Memory B cell (primary cell): Measurements from ENCODE around the gene SMOC2.
A peak's percentile ranks its signal among the peaks of the same experiment; 100 is the strongest.

Experiments used
- ATAC-seq: fragments of 150-1000 bp; cut with Tn5 transposase; 2 replicates; pipeline ENCODE4 v1.10.0; 2021; ENCODE audit warnings: low read depth, mild to moderate bottlenecking, moderate library complexity
- DNase-seq, 2 donors: peaks; one replicate each; pipeline ENCODE4 v3.0.0; 2022; ENCODE audit warnings: low spot score in 2 of 2
- H3K27ac Mint-ChIP-seq: one replicate; pipeline ENCODE4 v1.8.0; 2022; ENCODE audit warnings: mild to moderate bottlenecking, moderate library complexity, mixed read lengths
- H3K27me3 Mint-ChIP-seq: one replicate; pipeline ENCODE4 v1.8.0; 2022; ENCODE audit warnings: mixed read lengths
- H3K36me3 Mint-ChIP-seq: one replicate; pipeline ENCODE4 v1.8.0; 2022; ENCODE audit warnings: mild to moderate bottlenecking, mixed read lengths
- H3K4me1 Mint-ChIP-seq: one replicate; pipeline ENCODE4 v1.8.0; 2022; ENCODE audit warnings: mixed read lengths
- H3K4me3 Mint-ChIP-seq: one replicate; pipeline ENCODE4 v1.8.0; 2022; ENCODE audit warnings: mild to moderate bottlenecking, moderate library complexity, mixed read lengths
- H3K9me3 Mint-ChIP-seq: one replicate; pipeline ENCODE4 v1.8.0; 2022; ENCODE audit warnings: mixed read lengths

Gene SMOC2

DNA sequence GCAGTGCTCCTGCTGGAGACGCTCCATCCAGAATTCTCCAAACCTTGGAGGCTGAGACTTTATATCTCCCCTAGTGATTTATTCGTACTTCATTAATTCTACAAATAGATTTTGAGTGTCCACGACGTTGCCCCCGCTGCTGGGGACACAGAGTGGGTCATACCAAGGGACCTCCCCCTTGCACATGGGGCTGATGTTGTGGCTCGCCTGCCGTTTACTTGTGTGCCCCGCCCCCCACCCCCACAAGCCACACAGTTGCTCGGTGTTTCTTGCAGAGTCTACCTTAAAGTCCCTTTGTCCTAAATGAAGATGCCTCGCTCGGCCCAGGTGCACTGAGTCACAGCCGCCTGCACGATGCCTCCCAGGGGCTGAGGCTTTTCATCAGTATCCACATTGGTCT, 20.3 kb upstream of the SMOC2 start:
- DNase-seq = no peak
- H3K27me3 Mint-ChIP-seq = no peaks in the 10 kb centered on the region
- H3K4me1 Mint-ChIP-seq = no peaks in the 10 kb centered on the region
- no peak for ATAC-seq
- H3K36me3 Mint-ChIP-seq = no peaks in the 10 kb centered on the region
- no peaks in the 10 kb centered on the region for H3K9me3 Mint-ChIP-seq
- H3K27ac Mint-ChIP-seq = no peak overlapping the region
- no peak overlapping the region for H3K4me3 Mint-ChIP-seq

DNA sequence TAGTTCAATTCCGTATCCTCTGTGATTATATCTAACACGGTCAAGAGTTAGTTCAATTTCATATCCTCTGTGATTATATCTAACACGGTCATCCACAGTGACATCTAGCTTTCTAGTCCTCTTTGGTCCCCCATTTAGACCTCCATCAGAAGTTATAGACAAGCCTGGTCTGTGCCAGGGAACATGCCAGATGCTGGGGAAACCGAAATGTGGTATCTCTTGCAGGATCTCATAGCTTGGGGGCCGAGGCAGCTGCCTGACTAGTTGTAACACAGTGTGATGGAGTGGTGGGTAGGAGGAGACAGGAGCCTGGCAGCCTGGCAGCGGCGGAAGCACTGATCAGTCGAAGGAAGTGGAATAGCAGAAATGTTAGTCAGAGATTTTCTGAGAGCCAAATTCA, 13.8 kb upstream of the SMOC2 start:
- Mint-ChIP-seq H3K9me3 (no peaks in the 10 kb centered on the region), H3K4me3 (no peak overlapping the region), H3K27me3 (peaks cover 2% of the 10 kb centered on the region), H3K4me1 (no peaks in the 10 kb centered on the region), H3K27ac (no peak overlapping the region), H3K36me3 (no peaks in the 10 kb centered on the region)
- DNase-seq (no peak), ATAC-seq (no peak)

DNA sequence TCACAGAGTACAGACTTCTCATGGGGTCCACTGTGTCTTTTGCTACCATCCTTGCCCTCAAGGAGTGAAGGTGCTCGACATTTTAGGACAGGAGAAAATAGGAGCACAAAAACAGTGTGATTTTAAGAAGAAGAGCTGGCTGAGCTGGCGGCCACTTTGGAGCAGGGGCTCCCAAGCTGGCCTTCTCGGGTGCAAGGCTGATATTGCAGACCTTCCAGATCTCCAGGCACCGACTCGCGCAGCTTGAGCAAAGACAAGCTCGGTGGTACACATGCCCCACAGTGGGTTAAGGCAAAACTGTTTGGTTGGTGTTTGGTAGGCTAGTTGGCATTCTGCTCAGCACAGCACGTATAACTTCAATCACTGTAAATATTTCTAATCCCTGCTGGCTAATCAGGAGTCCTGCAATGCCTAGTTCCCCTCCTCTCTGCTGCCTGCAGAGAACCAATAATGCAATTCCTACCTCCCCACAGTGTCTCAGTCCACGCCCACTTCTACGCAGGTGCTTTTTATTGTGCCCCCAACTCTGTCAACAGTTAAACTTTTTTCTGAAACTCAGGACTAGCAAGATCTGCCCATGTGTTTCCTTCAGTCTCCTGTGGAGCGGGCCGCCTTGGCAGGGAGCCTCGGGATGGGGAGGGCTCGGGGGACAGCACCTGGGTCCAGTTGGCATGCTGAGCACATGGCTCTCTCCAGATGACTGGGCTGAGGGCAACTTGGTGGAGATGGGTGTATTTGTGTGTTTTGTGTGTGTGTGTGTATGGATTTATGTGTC, 12.7 kb upstream of the SMOC2 start:
- Mint-ChIP-seq H3K9me3 (no peaks in the 10 kb centered on the region), H3K27me3 (peaks cover 4% of the 10 kb centered on the region), H3K36me3 (no peaks in the 10 kb centered on the region), H3K27ac (no peak overlapping the region), H3K4me1 (no peaks in the 10 kb centered on the region), H3K4me3 (no peak overlapping the region)
- no peak for ATAC-seq
- no peak for DNase-seq

- Mint-ChIP-seq H3K27ac (no peak overlapping the region), H3K36me3 (no peaks in the 10 kb centered on the region), H3K4me1 (no peaks in the 10 kb centered on the region), H3K27me3 (peaks cover 6% of the 10 kb centered on the region), H3K9me3 (peaks cover 1% of the 10 kb centered on the region), H3K4me3 (no peak overlapping the region)
- ATAC-seq (no peak), DNase-seq (no peak)
Measured at GRCh38 chr6:168428863-168429262, 12.1 kb upstream of the SMOC2 start.

DNA sequence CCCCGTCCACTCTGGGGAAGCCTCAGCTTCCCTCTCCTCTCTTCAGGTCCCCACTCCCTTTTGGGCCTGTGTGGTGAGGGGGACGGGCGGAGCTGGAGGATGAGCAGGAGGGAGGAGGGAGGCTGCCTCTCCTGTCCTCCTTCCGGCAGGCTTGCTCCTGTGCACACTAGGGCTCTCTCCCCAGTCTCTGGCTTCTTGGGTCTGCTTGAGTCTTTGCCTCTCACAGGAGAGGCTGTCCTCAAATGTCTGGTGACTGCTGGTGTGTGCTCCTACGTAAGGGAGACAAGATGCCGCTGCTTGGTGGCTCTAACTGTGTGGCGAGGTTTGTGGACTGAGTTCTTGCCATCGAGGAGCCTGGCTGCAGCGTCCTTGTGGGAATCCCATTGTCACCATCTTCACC, 8.8 kb upstream of the SMOC2 start:
- Mint-ChIP-seq H3K4me3 (no peak overlapping the region), H3K27me3 (peaks cover 8% of the 10 kb centered on the region), H3K4me1 (no peaks in the 10 kb centered on the region), H3K27ac (no peak overlapping the region), H3K36me3 (no peaks in the 10 kb centered on the region), H3K9me3 (peaks cover 1% of the 10 kb centered on the region)
- DNase-seq = no peak
- ATAC-seq = no peak

- Mint-ChIP-seq H3K4me1 (no peaks in the 10 kb centered on the region), H3K27ac (no peak overlapping the region), H3K27me3 (peaks cover 8% of the 10 kb centered on the region), H3K4me3 (no peak overlapping the region), H3K36me3 (no peaks in the 10 kb centered on the region), H3K9me3 (peaks cover 1% of the 10 kb centered on the region)
- ATAC-seq = no peak
- no peak for DNase-seq
Measured at GRCh38 chr6:168433898-168434297, 7.1 kb upstream of the SMOC2 start.

DNA sequence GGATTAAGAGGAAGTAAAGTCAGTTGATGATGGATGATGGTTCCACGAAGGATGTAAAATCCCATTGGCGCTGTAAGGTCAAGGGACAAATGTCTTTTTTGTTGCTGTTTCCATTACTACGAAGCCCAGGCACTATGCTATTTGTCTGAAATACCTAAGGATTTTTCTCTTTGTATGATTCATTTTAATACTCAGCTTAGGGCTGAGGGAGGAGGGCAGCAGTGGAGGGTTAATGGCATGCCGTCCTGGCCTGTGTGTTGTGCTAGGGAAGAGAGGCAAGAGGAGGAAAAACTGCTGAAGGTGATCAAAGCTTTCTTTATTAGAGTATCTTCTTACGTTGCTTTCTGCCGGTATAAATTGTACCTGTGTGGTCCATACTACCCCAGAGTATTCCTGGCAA, 6.5 kb upstream of the SMOC2 start:
- no peaks in the 10 kb centered on the region for H3K36me3 Mint-ChIP-seq
- no peak overlapping the region for H3K4me3 Mint-ChIP-seq
- H3K4me1 Mint-ChIP-seq = no peaks in the 10 kb centered on the region
- no peak for DNase-seq
- no peak for ATAC-seq
- peaks cover 8% of the 10 kb centered on the region for H3K27me3 Mint-ChIP-seq
- H3K27ac Mint-ChIP-seq = no peak overlapping the region
- peaks cover 1% of the 10 kb centered on the region for H3K9me3 Mint-ChIP-seq

GRCh38 chr6:168437751-168438150, 3.2 kb upstream of the SMOC2 start:
- Mint-ChIP-seq H3K27me3 (peaks cover 12% of the 10 kb centered on the region), H3K36me3 (no peaks in the 10 kb centered on the region), H3K9me3 (peaks cover 1% of the 10 kb centered on the region), H3K4me1 (no peaks in the 10 kb centered on the region), H3K27ac (no peak overlapping the region), H3K4me3 (no peak overlapping the region)
- DNase-seq (no peak), ATAC-seq (no peak)

DNA sequence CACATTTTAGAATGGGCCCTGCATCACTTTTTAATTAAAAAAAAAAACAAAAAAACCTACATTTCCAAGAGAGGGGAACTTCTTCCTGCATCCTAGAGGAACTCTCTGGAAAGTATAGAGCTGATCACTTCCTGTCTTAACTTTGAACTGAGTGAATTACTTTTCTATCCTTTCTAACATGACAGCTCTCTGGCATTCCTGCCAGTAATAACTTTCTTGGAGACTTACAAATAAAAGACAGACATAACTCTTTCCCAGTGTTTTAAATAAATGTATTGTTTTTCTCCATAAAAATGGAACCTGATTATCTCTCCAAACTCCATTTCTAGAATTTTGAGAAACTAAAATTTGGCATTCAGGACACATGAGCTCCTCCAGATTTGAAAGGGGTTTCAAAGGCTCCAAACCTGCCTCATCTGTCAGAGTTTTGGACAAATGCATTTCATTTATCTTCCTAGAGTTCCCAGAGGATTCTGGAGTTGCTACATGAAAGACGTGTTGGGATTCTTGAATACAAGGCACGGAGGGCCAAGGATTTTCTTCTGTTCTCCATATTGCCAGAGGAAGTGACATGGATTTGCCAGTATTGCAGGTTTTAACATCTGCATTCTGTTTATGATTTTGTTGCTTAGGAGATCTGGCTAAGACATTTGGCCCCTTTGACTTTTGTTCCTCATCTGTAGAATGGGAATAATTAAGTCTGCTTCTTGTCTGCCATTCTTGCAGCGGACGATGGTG, 2.0 kb upstream of the SMOC2 start:
- Mint-ChIP-seq H3K9me3 (no peaks in the 10 kb centered on the region), H3K4me3 (no peak overlapping the region), H3K36me3 (no peaks in the 10 kb centered on the region), H3K27ac (no peak overlapping the region), H3K27me3 (peaks cover 12% of the 10 kb centered on the region), H3K4me1 (no peaks in the 10 kb centered on the region)
- no peak for DNase-seq
- ATAC-seq = no peak

DNA sequence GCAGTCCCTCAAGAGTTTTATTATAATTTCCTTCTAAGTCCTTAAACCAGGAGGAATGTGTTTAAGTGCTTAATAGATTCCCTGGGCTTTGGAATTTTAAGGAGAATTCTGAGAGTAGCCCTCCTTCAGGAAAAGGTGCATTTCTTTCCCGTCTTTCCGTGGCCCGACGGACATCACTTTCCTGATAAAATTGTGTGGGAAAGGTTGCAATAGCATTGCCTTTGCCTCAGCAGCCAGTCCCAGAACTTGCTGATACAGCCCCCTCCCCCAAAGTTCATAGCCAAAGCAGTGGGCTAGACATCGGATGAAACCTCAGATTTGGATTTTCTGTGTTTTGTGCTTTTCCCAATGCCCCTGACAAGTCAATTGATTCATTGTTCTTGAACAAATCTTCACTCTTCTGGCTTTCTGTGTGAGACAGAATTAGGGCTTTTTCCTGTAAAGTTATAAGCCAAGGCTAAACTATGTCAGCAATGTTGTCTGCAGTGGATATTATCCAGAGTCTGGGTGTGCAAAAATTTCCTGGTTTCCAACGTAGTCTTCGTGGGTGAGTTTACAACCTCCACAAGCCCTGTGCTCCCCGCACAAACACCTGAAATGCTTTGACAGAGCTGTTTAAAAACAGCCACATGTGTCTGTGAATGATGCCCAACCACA, 1.1 kb upstream of the SMOC2 start:
- no peak overlapping the region for H3K4me3 Mint-ChIP-seq
- no peak overlapping the region for H3K27ac Mint-ChIP-seq
- H3K9me3 Mint-ChIP-seq = no peaks in the 10 kb centered on the region
- peaks cover 19% of the 10 kb centered on the region for H3K27me3 Mint-ChIP-seq
- no peaks in the 10 kb centered on the region for H3K36me3 Mint-ChIP-seq
- ATAC-seq = no peak
- DNase-seq = no peak
- H3K4me1 Mint-ChIP-seq = no peaks in the 10 kb centered on the region

DNA sequence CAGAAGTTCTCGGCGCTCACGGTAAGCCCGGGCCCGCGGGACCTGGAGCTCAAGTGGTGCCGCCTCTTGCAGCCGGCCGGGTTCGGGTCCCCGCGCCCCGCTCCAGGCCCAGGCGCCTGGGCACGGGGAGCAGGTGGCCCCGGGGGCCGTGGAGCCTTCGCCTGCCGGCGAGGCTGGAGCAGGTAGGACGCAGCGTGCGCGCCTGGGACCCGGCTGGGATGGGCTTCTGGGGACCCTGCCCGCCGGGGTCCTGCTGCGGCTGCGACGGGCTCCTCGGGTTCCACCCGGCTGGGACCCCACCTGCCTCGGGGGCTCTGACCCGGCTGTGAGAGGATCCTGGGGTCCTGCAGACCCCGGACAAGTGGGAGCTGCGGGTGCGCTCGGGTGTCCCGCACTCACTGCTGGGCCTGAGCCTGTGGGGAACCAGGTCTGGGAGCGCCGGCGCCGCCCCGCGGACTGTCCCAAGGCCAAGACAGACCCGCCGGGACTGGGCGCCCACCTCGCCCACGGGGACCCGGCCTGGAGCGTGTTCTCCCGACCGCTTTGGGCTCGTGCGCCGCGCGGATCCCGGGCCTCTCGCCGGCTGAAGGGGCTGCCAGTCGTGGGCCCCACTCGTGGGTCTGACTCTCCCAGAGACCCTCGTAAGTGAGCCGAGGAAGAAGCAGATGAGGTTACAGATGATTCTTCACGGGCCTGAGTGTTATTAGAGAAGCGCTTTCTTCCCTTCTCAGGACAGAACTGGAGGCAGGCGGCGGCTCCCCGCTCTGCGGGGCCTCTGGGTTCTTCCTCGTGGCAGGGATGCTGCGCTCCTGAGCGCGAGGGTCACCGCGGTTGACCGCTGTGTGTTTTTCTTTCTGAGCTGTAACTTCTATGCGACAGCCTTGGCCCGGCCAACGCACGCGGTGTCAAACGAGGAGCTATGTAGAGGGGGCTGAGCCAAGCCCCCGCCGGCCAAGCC, 729 bp downstream of the SMOC2 start:
- no peak for ATAC-seq
- no peaks in the 10 kb centered on the region for H3K36me3 Mint-ChIP-seq
- H3K27me3 Mint-ChIP-seq = peaks cover 24% of the 10 kb centered on the region

DNA sequence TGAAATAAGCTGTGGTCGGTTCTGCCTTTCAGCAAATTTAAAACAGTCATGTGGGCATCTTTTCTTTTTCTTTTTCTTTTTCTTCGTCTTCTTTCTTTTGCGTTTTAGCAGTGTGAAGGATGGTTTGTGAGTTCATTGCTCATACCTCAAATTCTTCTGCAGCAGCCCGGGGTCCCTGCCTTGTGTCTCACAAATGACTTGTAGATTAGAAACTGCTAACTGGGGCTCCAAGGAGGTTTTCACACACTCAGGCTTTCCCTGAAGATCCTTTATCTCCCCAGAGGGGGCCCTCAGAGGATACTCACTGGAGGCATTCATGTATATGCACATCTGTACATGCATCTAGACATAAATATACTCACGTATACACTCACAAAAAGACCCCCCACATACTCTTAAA, 1.7 kb downstream of the SMOC2 start:
- DNase-seq (no peak), ATAC-seq (no peak)
- Mint-ChIP-seq H3K27ac (no peak overlapping the region), H3K4me3 (no peak overlapping the region), H3K4me1 (peaks cover 2% of the 10 kb centered on the region), H3K36me3 (no peaks in the 10 kb centered on the region), H3K27me3 (peaks cover 22% of the 10 kb centered on the region), H3K9me3 (no peaks in the 10 kb centered on the region)

More for the DNA sequence above, 729 bp downstream of the SMOC2 start:
- Mint-ChIP-seq H3K27ac (no peak overlapping the region), H3K9me3 (no peaks in the 10 kb centered on the region), H3K4me3 (no peak overlapping the region), H3K4me1 (no peaks in the 10 kb centered on the region)
- DNase-seq = no peak

- Mint-ChIP-seq H3K27me3 (peaks cover 22% of the 10 kb centered on the region), H3K36me3 (no peaks in the 10 kb centered on the region), H3K4me1 (peaks cover 5% of the 10 kb centered on the region), H3K4me3 (peak overlapping the region; percentile 12), H3K27ac (peak overlapping the region; percentile 86), H3K9me3 (peaks cover 6% of the 10 kb centered on the region)
- peak; percentile 74 for ATAC-seq
- DNase-seq = no peak
Measured at GRCh38 chr6:168447282-168447681, 6.3 kb downstream of the SMOC2 start.
